Measurements from ENCODE around the gene IRX6.

DNA sequence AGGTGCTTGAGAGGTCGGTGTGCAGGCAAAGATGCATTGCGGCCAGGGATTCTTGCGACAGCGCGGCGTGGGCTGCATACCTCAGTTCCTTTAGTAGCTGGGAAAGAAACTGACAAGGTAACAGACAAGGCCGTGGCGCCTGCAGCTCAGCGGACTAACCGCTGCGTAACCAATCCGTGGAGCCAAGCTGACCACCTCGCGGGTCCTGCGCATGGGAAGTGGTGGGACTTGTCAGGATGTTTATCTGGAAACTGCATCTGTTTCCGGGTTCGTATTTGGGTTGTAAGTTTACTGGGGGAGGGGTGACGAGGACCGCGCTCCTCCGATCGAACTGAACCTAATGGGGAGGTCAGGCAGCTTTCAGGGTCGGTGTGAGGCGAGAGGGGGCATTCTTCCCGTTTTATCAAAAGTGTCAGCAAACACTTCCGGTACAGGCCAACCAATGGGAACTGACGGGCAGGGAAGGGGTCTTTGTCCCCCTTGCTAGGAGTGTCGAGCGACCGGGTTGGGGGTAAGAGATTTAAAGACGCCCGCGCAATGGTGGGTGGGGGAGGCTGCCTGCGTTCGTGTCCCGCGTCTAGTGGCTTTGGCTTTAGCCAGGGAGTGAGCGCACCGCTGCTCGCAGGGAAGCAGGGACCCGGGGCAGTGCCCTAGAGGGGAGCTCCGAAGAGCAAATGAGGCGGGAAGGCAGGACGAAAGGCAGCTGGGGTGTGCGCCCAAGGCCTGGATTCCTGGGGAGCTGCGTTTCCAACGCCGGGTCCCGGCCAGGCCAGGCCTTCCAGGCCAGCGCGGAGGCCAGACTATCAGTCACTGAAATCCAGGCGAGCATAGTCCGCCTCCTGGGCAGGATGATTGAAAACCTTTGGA, 7.0 kb downstream of the IRX6 start:
- TF ChIP-seq, protein P1, sequence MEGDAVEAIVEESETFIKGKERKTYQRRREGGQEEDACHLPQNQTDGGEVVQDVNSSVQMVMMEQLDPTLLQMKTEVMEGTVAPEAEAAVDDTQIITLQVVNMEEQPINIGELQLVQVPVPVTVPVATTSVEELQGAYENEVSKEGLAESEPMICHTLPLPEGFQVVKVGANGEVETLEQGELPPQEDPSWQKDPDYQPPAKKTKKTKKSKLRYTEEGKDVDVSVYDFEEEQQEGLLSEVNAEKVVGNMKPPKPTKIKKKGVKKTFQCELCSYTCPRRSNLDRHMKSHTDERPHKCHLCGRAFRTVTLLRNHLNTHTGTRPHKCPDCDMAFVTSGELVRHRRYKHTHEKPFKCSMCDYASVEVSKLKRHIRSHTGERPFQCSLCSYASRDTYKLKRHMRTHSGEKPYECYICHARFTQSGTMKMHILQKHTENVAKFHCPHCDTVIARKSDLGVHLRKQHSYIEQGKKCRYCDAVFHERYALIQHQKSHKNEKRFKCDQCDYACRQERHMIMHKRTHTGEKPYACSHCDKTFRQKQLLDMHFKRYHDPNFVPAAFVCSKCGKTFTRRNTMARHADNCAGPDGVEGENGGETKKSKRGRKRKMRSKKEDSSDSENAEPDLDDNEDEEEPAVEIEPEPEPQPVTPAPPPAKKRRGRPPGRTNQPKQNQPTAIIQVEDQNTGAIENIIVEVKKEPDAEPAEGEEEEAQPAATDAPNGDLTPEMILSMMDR (IDR thresholded peaks at IDR 0.05): no peak
- TF ChIP-seq POLR2AphosphoS5 (IDR thresholded peaks at IDR 0.05): no peak
